ENCODE measurements around the gene PRODH2.

The PRODH2 gene

GRCh38 chr19:35812220-35813042 is at the start of gene PRODH2:
TSS of gene PRODH2 (minus strand) at chr19:35812845. CDS start at chr19:35812805, 40 bp downstream.
- Histone ChIP-seq H3K4me2 (no peak within 1 kb of the TSS), H2AFZ (ENCODE audit: low read depth) (no peak within 1 kb of the TSS), H3K4me1 (ENCODE audit: low read depth, poor library complexity, severe bottlenecking) (no peaks in the 10 kb centered on the region), H3K36me3 (ENCODE audit: insufficient read depth) (no peaks in the 10 kb centered on the region), H3K79me2 (ENCODE audit: insufficient read depth, low read depth) (no peaks in the 10 kb centered on the region), H3K9ac (no peak within 1 kb of the TSS), H3K27me3 (ENCODE audit: insufficient read depth, low read depth) (peaks cover 66% of the 10 kb centered on the region), H4K20me1 (ENCODE audit: insufficient read depth) (no peaks in the 10 kb centered on the region), H3K27ac (no peak within 1 kb of the TSS), H3K4me3 (IDR thresholded peaks at IDR 0.05; ENCODE audit: insufficient read depth, low read depth, low read length) (no peak within 1 kb of the TSS)
- no peak for TF ChIP-seq CTCF (conservative IDR thresholded peaks at IDR 0.05; ENCODE audit: low read depth, low read length)

GRCh38 chr19:35861640-35862160 is 49.1 kb upstream of the PRODH2 start:
- H3K4me2 ChIP-seq, result no peak overlapping the region
- H3K4me3 ChIP-seq (IDR thresholded peaks at IDR 0.05; ENCODE audit: insufficient read depth, low read depth, low read length), result no peak overlapping the region
- H3K4me1 ChIP-seq (ENCODE audit: low read depth, poor library complexity, severe bottlenecking), result no peaks in the 10 kb centered on the region
- no peak overlapping the region for H2AFZ ChIP-seq (ENCODE audit: low read depth)
- peaks cover 90% of the 10 kb centered on the region for H3K27me3 ChIP-seq (ENCODE audit: insufficient read depth, low read depth)
- no peak overlapping the region for H3K9ac ChIP-seq
- H3K79me2 ChIP-seq (ENCODE audit: insufficient read depth, low read depth), result no peaks in the 10 kb centered on the region
- H3K36me3 ChIP-seq (ENCODE audit: insufficient read depth), result no peaks in the 10 kb centered on the region
- TF ChIP-seq CTCF (conservative IDR thresholded peaks at IDR 0.05; ENCODE audit: low read depth, low read length), result no peak
- H3K27ac ChIP-seq, result no peak overlapping the region
- no peaks in the 10 kb centered on the region for H4K20me1 ChIP-seq (ENCODE audit: insufficient read depth)

GRCh38 chr19:35860818-35861639 is 48.4 kb upstream of the PRODH2 start:
- Histone ChIP-seq H2AFZ (ENCODE audit: low read depth) (no peak overlapping the region), H3K36me3 (ENCODE audit: insufficient read depth) (no peaks in the 10 kb centered on the region), H4K20me1 (ENCODE audit: insufficient read depth) (no peaks in the 10 kb centered on the region), H3K4me2 (no peak overlapping the region), H3K27me3 (ENCODE audit: insufficient read depth, low read depth) (peaks cover 90% of the 10 kb centered on the region), H3K27ac (no peak overlapping the region), H3K9ac (no peak overlapping the region), H3K4me3 (IDR thresholded peaks at IDR 0.05; ENCODE audit: insufficient read depth, low read depth, low read length) (no peak overlapping the region), H3K79me2 (ENCODE audit: insufficient read depth, low read depth) (no peaks in the 10 kb centered on the region), H3K4me1 (ENCODE audit: low read depth, poor library complexity, severe bottlenecking) (no peaks in the 10 kb centered on the region)
- TF ChIP-seq CTCF (conservative IDR thresholded peaks at IDR 0.05; ENCODE audit: low read depth, low read length), result no peak

- no peak overlapping the region for H3K27ac ChIP-seq
- peaks cover 89% of the 10 kb centered on the region for H3K27me3 ChIP-seq (ENCODE audit: insufficient read depth, low read depth)
- no peak overlapping the region for H3K4me2 ChIP-seq
These were observed 47.8 kb upstream of the PRODH2 start for GRCh38 chr19:35860436-35860817.

More at GRCh38 chr19:35860436-35860817, 47.8 kb upstream of the PRODH2 start:
- Histone ChIP-seq H2AFZ (ENCODE audit: low read depth) (no peak overlapping the region), H3K79me2 (ENCODE audit: insufficient read depth, low read depth) (no peaks in the 10 kb centered on the region), H3K4me3 (IDR thresholded peaks at IDR 0.05; ENCODE audit: insufficient read depth, low read depth, low read length) (no peak overlapping the region), H3K4me1 (ENCODE audit: low read depth, poor library complexity, severe bottlenecking) (no peaks in the 10 kb centered on the region), H3K9ac (no peak overlapping the region), H4K20me1 (ENCODE audit: insufficient read depth) (no peaks in the 10 kb centered on the region), H3K36me3 (ENCODE audit: insufficient read depth) (no peaks in the 10 kb centered on the region)
- TF ChIP-seq CTCF (conservative IDR thresholded peaks at IDR 0.05; ENCODE audit: low read depth, low read length), result no peak
